DND-41 (cell line): ENCODE results near the gene STX2.

ENCODE experiments used
- EZH2 ChIP-seq: IDR thresholded peaks from 3 replicates; pipeline ENCODE4 v1.6.1; 2012; ENCODE audit warnings: borderline replicate concordance, low read depth, mild to moderate bottlenecking, moderate library complexity, low read length, inconsistent platforms; ENCODE audit not compliant: severe bottlenecking
- TF ChIP-seq, protein P1 (sequence below): IDR thresholded peaks from 2 replicates; pipeline ENCODE4 v1.5.1; 2012; ENCODE audit warnings: borderline replicate concordance, low read length, moderate library complexity, mild to moderate bottlenecking; ENCODE audit not compliant: poor library complexity, severe bottlenecking; ENCODE audit errors: extremely low read depth

DNA sequence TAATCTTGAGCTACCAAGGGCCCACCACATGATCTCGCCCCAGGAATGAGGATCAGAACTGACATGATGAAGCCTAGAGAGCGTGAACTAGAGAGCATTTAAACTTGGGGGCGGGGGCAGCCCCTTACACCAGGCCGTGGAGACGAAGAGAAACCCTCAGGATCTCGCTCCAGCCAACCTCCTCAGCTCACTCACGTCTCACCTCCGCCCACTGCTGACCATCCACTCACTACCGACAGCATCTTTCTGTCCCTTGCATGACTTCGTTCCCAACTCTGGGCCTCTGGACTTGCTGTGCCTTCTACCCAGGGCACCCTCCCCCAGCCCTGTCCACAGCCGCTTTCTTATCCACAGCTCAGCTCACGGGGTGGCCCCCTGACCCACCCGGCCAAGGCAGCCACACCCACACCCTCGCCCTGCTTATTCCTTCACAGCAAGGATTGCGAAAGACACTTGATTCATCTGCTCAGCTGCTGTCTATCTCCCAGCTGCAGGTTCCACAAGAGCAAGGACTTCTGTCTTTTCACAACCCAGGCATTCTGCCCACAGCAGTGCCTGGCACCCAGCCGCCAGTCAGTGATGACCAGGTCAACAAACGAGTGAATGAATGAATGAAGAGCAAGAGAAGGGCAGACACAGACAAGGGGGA, 6.4 kb downstream of the STX2 start:
- TF ChIP-seq, protein P1, sequence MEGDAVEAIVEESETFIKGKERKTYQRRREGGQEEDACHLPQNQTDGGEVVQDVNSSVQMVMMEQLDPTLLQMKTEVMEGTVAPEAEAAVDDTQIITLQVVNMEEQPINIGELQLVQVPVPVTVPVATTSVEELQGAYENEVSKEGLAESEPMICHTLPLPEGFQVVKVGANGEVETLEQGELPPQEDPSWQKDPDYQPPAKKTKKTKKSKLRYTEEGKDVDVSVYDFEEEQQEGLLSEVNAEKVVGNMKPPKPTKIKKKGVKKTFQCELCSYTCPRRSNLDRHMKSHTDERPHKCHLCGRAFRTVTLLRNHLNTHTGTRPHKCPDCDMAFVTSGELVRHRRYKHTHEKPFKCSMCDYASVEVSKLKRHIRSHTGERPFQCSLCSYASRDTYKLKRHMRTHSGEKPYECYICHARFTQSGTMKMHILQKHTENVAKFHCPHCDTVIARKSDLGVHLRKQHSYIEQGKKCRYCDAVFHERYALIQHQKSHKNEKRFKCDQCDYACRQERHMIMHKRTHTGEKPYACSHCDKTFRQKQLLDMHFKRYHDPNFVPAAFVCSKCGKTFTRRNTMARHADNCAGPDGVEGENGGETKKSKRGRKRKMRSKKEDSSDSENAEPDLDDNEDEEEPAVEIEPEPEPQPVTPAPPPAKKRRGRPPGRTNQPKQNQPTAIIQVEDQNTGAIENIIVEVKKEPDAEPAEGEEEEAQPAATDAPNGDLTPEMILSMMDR: no peak
- TF ChIP-seq EZH2: no peak
